ENCODE data around the gene TRABD2B.

The TRABD2B gene

DNA sequence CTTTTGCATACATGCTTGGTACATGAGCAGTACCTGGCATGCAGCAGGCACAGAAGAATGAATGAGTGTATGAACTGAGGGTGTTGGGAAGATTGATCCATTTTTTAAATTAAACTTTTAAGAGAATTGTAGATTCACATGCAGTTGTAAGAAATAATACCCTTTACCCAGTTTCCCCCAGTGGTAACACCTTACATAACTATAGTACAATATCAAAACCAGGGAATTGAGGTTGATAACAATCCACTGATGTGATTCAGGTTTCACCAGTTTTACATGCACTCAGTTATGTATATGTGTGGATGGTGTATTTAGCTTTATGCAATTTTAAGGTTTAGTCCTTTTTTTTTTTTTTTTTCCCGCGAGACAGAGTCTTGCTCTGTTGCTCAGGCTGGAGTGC is 20.5 kb downstream of the TRABD2B start:
- H3K4me2 ChIP-seq (ENCODE audit: low read depth, low read length, poor library complexity, severe bottlenecking), result no peak overlapping the region
- H3K27ac ChIP-seq (ENCODE audit: low read depth, low read length), result no peak overlapping the region
- no peaks in the 10 kb centered on the region for H3K9me3 ChIP-seq (ENCODE audit: insufficient read depth, low read length)
- no peaks in the 10 kb centered on the region for H3K9me2 ChIP-seq (replicated peaks; ENCODE audit: insufficient read depth, low read length)
- no peak overlapping the region for H2AFZ ChIP-seq (ENCODE audit: low read depth, low read length, severe bottlenecking)
- no peaks in the 10 kb centered on the region for H3K79me2 ChIP-seq (ENCODE audit: insufficient read depth, low read length)
- H3K9ac ChIP-seq (ENCODE audit: low read length), result no peak overlapping the region
- TF ChIP-seq EZH2phosphoT487 (conservative IDR thresholded peaks at IDR 0.05; ENCODE audit: low read length), result no peak
- H3K4me3 ChIP-seq (ENCODE audit: insufficient read depth, low read length, poor library complexity, severe bottlenecking), result no peak overlapping the region
- no peaks in the 10 kb centered on the region for H4K20me1 ChIP-seq (ENCODE audit: low read depth, low read length)
- H3K27me3 ChIP-seq (ENCODE audit: low read length), result no peaks in the 10 kb centered on the region
- no peaks in the 10 kb centered on the region for H3K36me3 ChIP-seq (ENCODE audit: low read length)
- H3F3A ChIP-seq (ENCODE audit: insufficient read depth), result no peaks in the 10 kb centered on the region

DNA sequence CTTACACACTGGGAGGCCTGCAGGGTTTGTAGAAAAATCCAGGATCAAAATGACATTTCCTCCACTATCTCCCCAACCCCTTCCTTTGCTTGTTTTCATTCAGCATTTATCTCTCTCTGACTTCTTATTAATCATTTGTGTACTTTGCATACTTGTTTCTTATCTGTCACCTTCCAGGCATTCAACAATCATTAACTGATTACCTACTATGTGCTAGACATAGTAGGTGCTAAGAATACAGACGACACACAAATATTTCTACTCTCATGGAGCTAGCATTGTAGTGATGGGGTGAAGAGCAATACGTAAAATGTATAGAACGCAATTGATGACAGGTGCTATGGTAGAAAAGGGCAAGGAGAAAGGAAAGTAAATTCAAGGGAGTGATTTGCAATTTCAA is 20.9 kb downstream of the TRABD2B start:
- Histone ChIP-seq H3F3A (ENCODE audit: insufficient read depth) (no peaks in the 10 kb centered on the region), H3K27me3 (ENCODE audit: low read length) (no peaks in the 10 kb centered on the region), H3K79me2 (ENCODE audit: insufficient read depth, low read length) (no peaks in the 10 kb centered on the region), H3K9ac (ENCODE audit: low read length) (no peak overlapping the region), H2AFZ (ENCODE audit: low read depth, low read length, severe bottlenecking) (no peak overlapping the region), H4K20me1 (ENCODE audit: low read depth, low read length) (no peaks in the 10 kb centered on the region), H3K4me3 (ENCODE audit: insufficient read depth, low read length, poor library complexity, severe bottlenecking) (no peak overlapping the region), H3K9me3 (ENCODE audit: insufficient read depth, low read length) (no peaks in the 10 kb centered on the region), H3K4me2 (ENCODE audit: low read depth, low read length, poor library complexity, severe bottlenecking) (no peak overlapping the region), H3K36me3 (ENCODE audit: low read length) (no peaks in the 10 kb centered on the region), H3K9me2 (replicated peaks; ENCODE audit: insufficient read depth, low read length) (no peaks in the 10 kb centered on the region), H3K27ac (ENCODE audit: low read depth, low read length) (no peak overlapping the region)
- TF ChIP-seq, protein P1, sequence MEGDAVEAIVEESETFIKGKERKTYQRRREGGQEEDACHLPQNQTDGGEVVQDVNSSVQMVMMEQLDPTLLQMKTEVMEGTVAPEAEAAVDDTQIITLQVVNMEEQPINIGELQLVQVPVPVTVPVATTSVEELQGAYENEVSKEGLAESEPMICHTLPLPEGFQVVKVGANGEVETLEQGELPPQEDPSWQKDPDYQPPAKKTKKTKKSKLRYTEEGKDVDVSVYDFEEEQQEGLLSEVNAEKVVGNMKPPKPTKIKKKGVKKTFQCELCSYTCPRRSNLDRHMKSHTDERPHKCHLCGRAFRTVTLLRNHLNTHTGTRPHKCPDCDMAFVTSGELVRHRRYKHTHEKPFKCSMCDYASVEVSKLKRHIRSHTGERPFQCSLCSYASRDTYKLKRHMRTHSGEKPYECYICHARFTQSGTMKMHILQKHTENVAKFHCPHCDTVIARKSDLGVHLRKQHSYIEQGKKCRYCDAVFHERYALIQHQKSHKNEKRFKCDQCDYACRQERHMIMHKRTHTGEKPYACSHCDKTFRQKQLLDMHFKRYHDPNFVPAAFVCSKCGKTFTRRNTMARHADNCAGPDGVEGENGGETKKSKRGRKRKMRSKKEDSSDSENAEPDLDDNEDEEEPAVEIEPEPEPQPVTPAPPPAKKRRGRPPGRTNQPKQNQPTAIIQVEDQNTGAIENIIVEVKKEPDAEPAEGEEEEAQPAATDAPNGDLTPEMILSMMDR (IDR thresholded peaks at IDR 0.05; ENCODE audit: insufficient read depth, low read length, poor library complexity, severe bottlenecking), result no peak
- no peak for TF ChIP-seq EZH2phosphoT487 (conservative IDR thresholded peaks at IDR 0.05; ENCODE audit: low read length)

DNA sequence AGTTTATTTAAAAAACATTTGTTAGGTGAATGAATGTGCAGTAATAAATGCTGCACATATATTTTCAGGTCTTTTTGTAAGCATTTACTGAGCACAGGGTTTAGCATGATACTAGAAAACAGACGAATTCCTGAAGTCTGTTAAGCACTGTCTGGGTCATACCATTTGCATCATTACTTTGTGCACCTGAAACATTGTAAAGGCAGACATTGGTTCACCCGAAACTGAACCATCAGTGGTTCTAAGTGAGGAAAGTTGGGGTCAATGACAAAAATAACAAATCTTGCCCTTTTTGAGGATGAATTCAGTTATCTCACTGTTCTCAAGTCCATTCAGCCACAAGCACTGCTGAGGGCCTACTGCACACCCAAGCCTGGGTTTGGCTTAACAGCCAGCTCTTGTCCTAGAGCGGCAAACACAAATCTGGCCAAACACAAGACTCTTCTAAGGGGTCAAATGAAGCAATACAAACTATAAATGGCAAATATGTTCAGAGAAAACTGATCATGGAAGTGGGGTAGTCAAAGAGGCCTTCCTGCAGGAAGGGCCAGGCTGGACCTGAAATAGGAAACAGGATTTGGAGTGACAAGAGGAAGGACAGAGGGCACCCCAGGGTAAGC is 21.8 kb downstream of the TRABD2B start:
- Histone ChIP-seq H3K9me3 (ENCODE audit: insufficient read depth, low read length) (no peaks in the 10 kb centered on the region), H3K4me2 (ENCODE audit: low read depth, low read length, poor library complexity, severe bottlenecking) (no peak overlapping the region), H3K79me2 (ENCODE audit: insufficient read depth, low read length) (no peaks in the 10 kb centered on the region), H3K27me3 (ENCODE audit: low read length) (no peaks in the 10 kb centered on the region), H2AFZ (ENCODE audit: low read depth, low read length, severe bottlenecking) (no peak overlapping the region), H3K9me2 (replicated peaks; ENCODE audit: insufficient read depth, low read length) (no peaks in the 10 kb centered on the region), H4K20me1 (ENCODE audit: low read depth, low read length) (no peaks in the 10 kb centered on the region), H3K27ac (ENCODE audit: low read depth, low read length) (no peak overlapping the region), H3F3A (ENCODE audit: insufficient read depth) (no peaks in the 10 kb centered on the region), H3K36me3 (ENCODE audit: low read length) (no peaks in the 10 kb centered on the region), H3K4me3 (ENCODE audit: insufficient read depth, low read length, poor library complexity, severe bottlenecking) (no peak overlapping the region), H3K9ac (ENCODE audit: low read length) (no peak overlapping the region)
- TF ChIP-seq EZH2phosphoT487 (conservative IDR thresholded peaks at IDR 0.05; ENCODE audit: low read length), result no peak
- TF ChIP-seq, protein P1 (IDR thresholded peaks at IDR 0.05; ENCODE audit: insufficient read depth, low read length, poor library complexity, severe bottlenecking), result no peak

DNA sequence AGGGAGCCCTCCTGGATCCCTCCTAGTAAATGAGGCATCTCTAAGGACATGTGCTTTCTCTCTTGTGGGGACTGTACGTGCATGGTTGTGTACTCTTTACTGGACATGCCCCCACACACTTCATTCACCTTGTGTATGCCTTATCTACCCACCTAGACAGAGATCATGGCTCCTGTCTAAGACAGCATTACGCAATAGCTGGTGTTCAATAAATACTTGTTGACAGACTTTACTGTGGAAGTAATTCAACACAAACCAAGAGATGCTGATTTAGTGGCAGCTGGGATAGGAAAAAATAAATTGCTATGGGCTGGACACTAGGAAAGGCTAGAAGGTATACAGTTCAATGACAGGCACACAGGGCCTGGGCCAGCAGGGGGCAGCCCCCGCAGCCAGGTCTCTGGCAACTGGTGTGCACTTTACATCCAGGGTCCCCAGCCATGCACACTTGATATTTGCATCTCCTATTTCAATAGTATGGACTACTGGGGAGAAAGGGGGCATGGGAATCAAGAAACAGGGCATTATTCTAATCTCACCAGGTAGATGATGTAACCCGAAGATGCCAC is 24.2 kb downstream of the TRABD2B start:
- Histone ChIP-seq H3F3A (ENCODE audit: insufficient read depth) (no peaks in the 10 kb centered on the region), H2AFZ (ENCODE audit: low read depth, low read length, severe bottlenecking) (no peak overlapping the region), H3K4me2 (ENCODE audit: low read depth, low read length, poor library complexity, severe bottlenecking) (no peak overlapping the region), H3K27ac (ENCODE audit: low read depth, low read length) (no peak overlapping the region), H3K79me2 (ENCODE audit: insufficient read depth, low read length) (no peaks in the 10 kb centered on the region), H3K4me3 (ENCODE audit: insufficient read depth, low read length, poor library complexity, severe bottlenecking) (no peak overlapping the region), H3K36me3 (ENCODE audit: low read length) (no peaks in the 10 kb centered on the region), H3K9ac (ENCODE audit: low read length) (no peak overlapping the region), H4K20me1 (ENCODE audit: low read depth, low read length) (no peaks in the 10 kb centered on the region), H3K9me2 (replicated peaks; ENCODE audit: insufficient read depth, low read length) (no peaks in the 10 kb centered on the region), H3K27me3 (ENCODE audit: low read length) (no peaks in the 10 kb centered on the region), H3K9me3 (ENCODE audit: insufficient read depth, low read length) (no peaks in the 10 kb centered on the region)
- no peak for TF ChIP-seq EZH2phosphoT487 (conservative IDR thresholded peaks at IDR 0.05; ENCODE audit: low read length)
- TF ChIP-seq, protein P1 (IDR thresholded peaks at IDR 0.05; ENCODE audit: insufficient read depth, low read length, poor library complexity, severe bottlenecking), result peak; percentile 23
